Naive B cell (primary cell): ENCODE results near the gene PELI2. TPM values are rescaled to one million over a fixed set of nuclear protein-coding genes. Genes with fewer than 3 reads are reported as not detected.
"Not testable (repeated sequence)": the region's sequence is repeated elsewhere in the genome, so short reads cannot be mapped to it uniquely, and the experiment has no call there.

Experiments used
- ATAC-seq, 2 donors: fragments of 150-1000 bp; cut with Tn5 transposase; 2 replicates each; pipeline ENCODE4 v1.10.0; 2021; ENCODE audit warnings: low read depth in 2 of 2, mild to moderate bottlenecking in 2 of 2, moderate library complexity in 2 of 2
- DNase-seq: peaks from one replicate; pipeline ENCODE4 v3.0.0; 2022
- H3K27ac Mint-ChIP-seq, 6 donors: one replicate each; pipeline ENCODE4 v1.8.0; 2020 to 2022; ENCODE audit warnings: mild to moderate bottlenecking in 6 of 6, mixed read lengths in 6 of 6, moderate library complexity in 5 of 6, inconsistent platforms in 2 of 6
- H3K27me3 Mint-ChIP-seq, 3 donors: one replicate each; pipeline ENCODE4 v1.8.0; 2021 to 2022; ENCODE audit warnings: mixed read lengths in 3 of 3, mild to moderate bottlenecking in 1 of 3
- H3K36me3 Mint-ChIP-seq, 2 donors: one replicate each; pipeline ENCODE4 v1.8.0; 2020 to 2022; ENCODE audit warnings: mixed read lengths in 2 of 2, inconsistent platforms in 1 of 2, mild to moderate bottlenecking in 1 of 2
- H3K4me1 Mint-ChIP-seq, 3 donors: one replicate each; pipeline ENCODE4 v1.8.0; 2020 to 2022; ENCODE audit warnings: mixed read lengths in 3 of 3, inconsistent platforms in 1 of 3, mild to moderate bottlenecking in 1 of 3, moderate library complexity in 1 of 3
- H3K4me3 Mint-ChIP-seq, 8 donors: one replicate each; pipeline ENCODE4 v1.8.0; 2020 to 2022; ENCODE audit warnings: mild to moderate bottlenecking in 8 of 8, mixed read lengths in 8 of 8, moderate library complexity in 8 of 8, inconsistent platforms in 2 of 8
- H3K9me3 Mint-ChIP-seq, 7 donors: one replicate each; pipeline ENCODE4 v1.8.0; 2020 to 2022; ENCODE audit warnings: mixed read lengths in 7 of 7, mild to moderate bottlenecking in 5 of 7, inconsistent platforms in 2 of 7, moderate library complexity in 1 of 7
- polyA plus RNA-seq, 6 donors: library from polyadenylated mRNA; unstranded; fragments of 300-500 nt; fragmentation: Illumina TruSeq; gene quantifications; one replicate each; pipeline ENCODE4 v1.2.3, GENCODE V29; 2021; ENCODE audit warnings: low read depth in 6 of 6

PELI2 gene
- polyA plus RNA-seq, 6 donors from 2014 or later, result 1.5 to 6.0 (median 3.4) TPM

DNA sequence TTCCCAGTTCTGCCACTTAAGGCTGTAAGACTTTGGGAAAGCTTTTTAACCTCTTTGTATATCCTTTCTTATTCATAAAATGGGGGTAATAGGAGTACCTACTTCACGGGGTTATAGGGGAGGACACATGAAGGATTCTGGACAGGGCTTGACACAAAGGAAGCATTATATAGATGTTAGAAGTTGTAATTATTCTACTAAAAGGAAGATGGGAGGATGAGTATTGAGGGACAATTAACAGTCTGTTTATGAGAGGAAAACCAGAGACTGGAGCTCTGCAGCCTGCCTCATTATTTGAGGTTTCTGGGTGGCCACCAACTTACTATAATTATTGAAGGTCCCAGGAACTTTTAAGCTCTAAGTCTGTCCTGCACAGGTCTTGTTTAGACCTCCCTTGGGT lies 34.0 kb downstream of the PELI2 start:
- H3K27ac Mint-ChIP-seq, result peak overlapping the region in 1 of 6 donors; percentile 63
- H3K4me3 Mint-ChIP-seq, result no peak overlapping the region
- H3K36me3 Mint-ChIP-seq, result peaks cover 0 to 5% of the 10 kb centered on the region in 2 donors
- peaks cover 48 to 53% (median 50%) of the 10 kb centered on the region in 3 donors for H3K4me1 Mint-ChIP-seq
- DNase-seq (no peak), ATAC-seq (no peak)
- H3K9me3 Mint-ChIP-seq, result peaks cover 0 to 11% (median 4%) of the 10 kb centered on the region in 7 donors
- H3K27me3 Mint-ChIP-seq, result no peaks in the 10 kb centered on the region

DNA sequence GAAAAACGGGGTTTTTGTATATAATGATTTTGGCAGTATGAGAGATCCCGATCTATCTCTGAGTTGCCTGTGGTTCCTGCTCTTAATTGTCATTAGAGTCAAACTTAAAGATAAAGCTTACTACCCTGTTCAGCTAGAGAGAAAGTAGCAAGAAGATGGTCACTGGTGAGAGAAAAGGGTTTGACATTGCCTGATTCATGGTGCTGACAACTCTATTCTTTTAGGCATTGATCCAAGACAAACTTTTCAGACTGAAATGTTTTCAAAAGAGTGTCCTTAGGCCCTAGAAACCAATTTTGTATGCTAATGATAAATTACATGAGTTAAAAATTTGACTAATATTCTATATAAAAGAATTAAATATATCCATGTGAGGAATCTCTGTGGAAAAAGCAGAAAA lies 35.1 kb downstream of the PELI2 start:
- Mint-ChIP-seq H3K4me3 (no peak overlapping the region), H3K9me3 (peaks cover 0 to 11% (median 4%) of the 10 kb centered on the region in 7 donors), H3K27me3 (no peaks in the 10 kb centered on the region), H3K27ac (no peak overlapping the region), H3K36me3 (peaks cover 0 to 5% of the 10 kb centered on the region in 2 donors), H3K4me1 (peaks cover 37 to 43% (median 40%) of the 10 kb centered on the region in 3 donors)
- no peak for ATAC-seq
- DNase-seq, result no peak

DNA sequence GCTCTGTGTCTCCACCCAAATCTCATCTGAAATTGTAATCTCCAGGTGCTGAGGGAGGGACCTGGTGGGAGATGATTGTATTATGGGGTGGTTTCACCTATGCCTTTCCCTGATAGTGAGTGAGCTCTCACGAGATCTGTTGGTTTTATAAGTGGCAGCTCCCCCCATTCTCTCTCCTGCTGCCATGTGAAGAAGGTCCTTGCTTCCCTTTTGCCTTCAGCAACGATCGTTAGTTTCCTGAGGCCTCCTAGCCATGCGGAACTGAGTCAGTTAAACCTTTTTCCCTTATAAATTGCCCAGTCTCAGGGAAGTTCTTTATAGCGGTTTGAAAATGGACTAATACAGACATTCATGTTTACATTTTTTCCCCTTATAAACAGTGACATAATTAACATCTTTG lies 36.1 kb downstream of the PELI2 start:
- no peak overlapping the region for H3K4me3 Mint-ChIP-seq
- H3K27ac Mint-ChIP-seq, result peak overlapping the region in 1 of 6 donors; percentile 41
- ATAC-seq, result no peak
- H3K36me3 Mint-ChIP-seq, result peaks cover 0 to 8% of the 10 kb centered on the region in 2 donors
- H3K4me1 Mint-ChIP-seq, result peaks cover 32 to 33% (median 32%) of the 10 kb centered on the region in 3 donors
- H3K9me3 Mint-ChIP-seq, result peaks cover 0 to 15% (median 4%) of the 10 kb centered on the region in 7 donors
- no peak for DNase-seq
- no peaks in the 10 kb centered on the region for H3K27me3 Mint-ChIP-seq

DNA sequence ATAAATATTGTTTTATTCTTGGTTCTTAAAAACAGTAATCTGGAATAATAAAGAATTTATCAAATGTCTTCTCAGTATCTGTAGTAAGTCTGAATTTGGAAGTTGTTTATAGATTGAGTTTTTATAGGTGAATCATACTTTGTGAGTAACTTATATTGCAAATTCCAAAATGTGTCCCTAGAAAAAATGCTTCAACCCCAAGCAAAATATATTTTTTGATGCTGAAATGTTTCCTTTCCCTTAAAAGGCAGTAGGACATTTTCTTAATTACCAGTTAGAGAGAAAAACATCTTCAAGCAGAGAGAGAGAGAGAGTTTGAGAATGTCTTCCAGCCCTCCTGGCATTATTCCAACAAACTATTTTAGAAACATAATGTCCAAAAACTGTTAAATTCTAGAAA lies 37.9 kb downstream of the PELI2 start:
- peaks cover 21 to 28% (median 28%) of the 10 kb centered on the region in 3 donors for H3K4me1 Mint-ChIP-seq

DNA sequence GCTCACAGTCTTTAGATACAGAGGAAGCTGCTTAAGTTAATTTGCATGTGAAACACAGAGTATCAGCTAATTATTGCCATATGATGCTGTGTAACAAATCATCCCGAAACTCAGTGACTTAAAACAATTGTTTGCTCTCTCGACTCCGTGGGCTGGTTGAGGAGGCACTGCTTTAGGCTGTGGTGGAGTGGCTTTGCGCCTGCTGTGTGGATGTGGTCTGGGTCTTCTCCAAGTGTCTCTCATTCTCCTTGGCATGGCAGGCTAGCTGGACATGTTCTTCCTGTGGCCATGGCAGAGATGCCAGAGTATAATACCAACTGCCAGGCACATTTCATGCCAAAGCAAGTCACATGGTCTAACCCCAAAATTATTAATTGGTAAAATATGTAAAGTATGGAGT lies 40.9 kb downstream of the PELI2 start:
- ATAC-seq, result no peak
- H3K27ac Mint-ChIP-seq, result peak overlapping the region in 1 of 6 donors; percentile 77
- H3K36me3 Mint-ChIP-seq, result peaks cover 18 to 22% of the 10 kb centered on the region in 2 donors
- H3K4me3 Mint-ChIP-seq, result no peak overlapping the region
- no peaks in the 10 kb centered on the region for H3K27me3 Mint-ChIP-seq
- H3K9me3 Mint-ChIP-seq, result peaks cover 5 to 37% (median 20%) of the 10 kb centered on the region in 7 donors
- DNase-seq, result no peak
- peaks cover 18 to 21% (median 19%) of the 10 kb centered on the region in 3 donors for H3K4me1 Mint-ChIP-seq

More for the DNA sequence above, 37.9 kb downstream of the PELI2 start:
- Mint-ChIP-seq H3K9me3 (peaks cover 0 to 15% (median 4%) of the 10 kb centered on the region in 7 donors), H3K27ac (no peak overlapping the region), H3K27me3 (no peaks in the 10 kb centered on the region), H3K4me3 (no peak overlapping the region), H3K36me3 (peaks cover 0 to 13% of the 10 kb centered on the region in 2 donors)
- DNase-seq, result no peak
- ATAC-seq, result no peak

DNA sequence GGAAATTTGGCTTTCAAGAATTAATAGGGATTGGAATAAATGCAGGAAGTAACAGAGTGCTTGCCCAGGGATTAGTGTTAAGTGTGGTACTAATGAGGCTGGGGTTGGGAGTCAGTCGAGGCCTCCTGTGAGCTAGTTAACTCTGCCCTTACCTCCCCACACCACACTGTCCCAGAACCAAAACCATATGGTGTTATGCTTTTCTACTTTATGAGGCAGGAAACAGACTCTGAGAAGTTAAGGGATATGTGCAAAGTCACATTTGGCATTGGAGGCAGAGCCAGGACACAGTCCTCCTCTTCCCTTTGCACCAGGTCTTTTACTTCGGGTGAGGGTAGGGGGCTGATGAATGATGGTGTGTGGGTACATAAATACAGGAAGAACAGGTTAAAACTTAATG lies 41.9 kb downstream of the PELI2 start:
- peak overlapping the region in 2 of 6 donors; percentile 5 to 7 for H3K27ac Mint-ChIP-seq

DNA sequence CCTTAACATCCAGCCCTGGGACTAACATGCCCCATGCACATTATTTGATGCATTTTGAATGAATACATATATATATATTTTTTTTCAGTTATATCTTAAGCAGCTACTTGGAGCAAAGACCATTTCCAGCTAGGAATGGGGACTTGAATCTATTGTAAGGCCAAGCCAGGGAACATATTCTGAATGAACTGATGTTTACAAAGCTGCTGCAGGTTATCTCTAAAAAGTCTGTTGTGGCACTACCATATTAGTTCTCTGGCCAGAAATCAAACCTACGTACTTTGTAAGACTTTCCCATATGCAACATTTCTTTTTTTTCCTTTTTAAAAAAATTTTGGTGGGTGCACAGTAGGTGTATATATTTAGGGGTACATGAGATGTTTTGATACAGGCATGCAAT lies 43.4 kb downstream of the PELI2 start:
- no peak for ATAC-seq
- Mint-ChIP-seq H3K9me3 (peaks cover 13 to 52% (median 41%) of the 10 kb centered on the region in 7 donors), H3K36me3 (peaks cover 29 to 47% of the 10 kb centered on the region in 2 donors), H3K27me3 (no peaks in the 10 kb centered on the region), H3K4me3 (no peak overlapping the region), H3K4me1 (peaks cover 18 to 22% (median 19%) of the 10 kb centered on the region in 3 donors), H3K27ac (no peak overlapping the region)
- DNase-seq, result no peak

More for the DNA sequence above, 41.9 kb downstream of the PELI2 start:
- Mint-ChIP-seq H3K4me1 (peaks cover 18 to 21% (median 21%) of the 10 kb centered on the region in 3 donors), H3K9me3 (peaks cover 5 to 37% (median 26%) of the 10 kb centered on the region in 7 donors), H3K36me3 (peaks cover 20 to 32% of the 10 kb centered on the region in 2 donors), H3K27me3 (no peaks in the 10 kb centered on the region), H3K4me3 (no peak overlapping the region)
- DNase-seq (no peak), ATAC-seq (no peak)

DNA sequence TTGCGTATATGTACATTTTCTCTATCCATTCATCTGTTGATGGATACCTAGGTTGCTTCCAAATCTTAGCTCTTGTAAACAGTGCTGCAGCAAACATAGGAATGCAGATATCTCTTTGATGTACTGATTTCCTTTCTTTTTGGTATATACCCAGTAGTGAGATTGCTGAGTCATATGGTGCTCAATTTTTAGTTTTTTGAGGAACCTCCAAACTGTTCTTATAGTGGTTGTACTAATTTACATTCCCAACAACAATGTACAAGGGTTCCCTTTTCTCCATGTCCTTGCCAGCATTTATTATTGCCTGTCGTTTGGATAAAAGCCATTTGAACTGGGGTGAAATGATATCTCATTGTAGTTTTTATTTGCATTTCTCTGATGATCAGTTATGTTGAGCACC lies 44.3 kb downstream of the PELI2 start:
- H3K36me3 Mint-ChIP-seq, result peaks cover 34 to 56% of the 10 kb centered on the region in 2 donors
- H3K27ac Mint-ChIP-seq, result no peak overlapping the region
- DNase-seq (no peak), ATAC-seq (no peak)
- peaks cover 13 to 60% (median 48%) of the 10 kb centered on the region in 7 donors for H3K9me3 Mint-ChIP-seq
- peaks cover 23 to 25% (median 25%) of the 10 kb centered on the region in 3 donors for H3K4me1 Mint-ChIP-seq
- no peaks in the 10 kb centered on the region for H3K27me3 Mint-ChIP-seq
- no peak overlapping the region for H3K4me3 Mint-ChIP-seq

DNA sequence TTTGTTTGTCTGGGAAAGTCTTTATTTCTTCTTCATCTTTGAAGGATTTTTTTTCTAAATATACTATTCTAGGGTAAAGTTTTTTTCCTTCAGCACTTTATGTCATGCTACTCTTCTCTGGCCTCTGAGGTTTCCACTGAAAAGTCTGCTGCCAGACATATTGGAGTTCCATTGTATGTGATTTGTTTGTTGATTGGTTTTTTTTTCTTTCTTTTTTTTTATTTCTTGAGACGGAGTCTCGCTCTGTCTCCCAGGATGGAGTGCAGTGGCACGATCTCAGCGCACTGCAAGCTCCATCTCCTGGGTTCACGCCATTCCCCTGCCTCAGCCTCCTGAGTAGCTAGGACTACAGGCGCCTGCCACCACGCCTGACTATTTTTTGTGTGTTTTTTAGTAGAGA lies 48.4 kb downstream of the PELI2 start:
- H3K9me3 Mint-ChIP-seq, result peaks cover 13 to 61% (median 48%) of the 10 kb centered on the region in 7 donors
- H3K4me3 Mint-ChIP-seq, H3K27ac Mint-ChIP-seq, DNase-seq, H3K27me3 Mint-ChIP-seq, ATAC-seq: not testable (repeated sequence)
- peaks cover 22 to 33% (median 33%) of the 10 kb centered on the region in 3 donors for H3K4me1 Mint-ChIP-seq
- peaks cover 26 to 62% of the 10 kb centered on the region in 2 donors for H3K36me3 Mint-ChIP-seq

DNA sequence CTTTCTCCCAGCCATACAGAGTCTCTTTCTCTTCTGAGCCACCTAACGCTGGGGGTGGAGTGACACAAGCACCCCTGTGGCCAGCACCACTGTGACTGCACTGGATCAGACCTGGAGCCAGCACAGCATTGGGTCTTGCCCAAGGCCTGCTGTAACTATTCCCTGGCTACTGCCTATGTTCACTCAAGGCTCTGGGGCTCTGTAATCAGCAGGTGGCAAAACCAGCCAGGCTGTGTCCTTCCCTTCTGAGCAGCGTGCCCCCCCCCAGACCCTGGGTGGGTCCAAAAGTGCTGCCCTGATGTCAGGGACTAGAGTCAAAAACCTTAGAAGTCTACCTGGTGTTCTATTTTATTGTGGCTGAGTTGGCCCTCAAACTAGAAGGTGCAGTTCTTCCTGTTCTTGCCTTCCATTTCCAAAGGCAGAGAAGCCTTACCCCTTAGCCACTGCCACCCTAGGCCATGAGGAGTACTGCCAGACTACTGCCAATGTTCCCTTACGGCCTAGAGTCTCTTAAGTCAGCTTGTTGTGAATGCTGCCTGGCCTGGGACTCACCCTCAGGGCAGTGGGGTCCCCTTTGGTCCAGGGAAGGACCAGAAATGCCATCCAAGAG lies 49.9 kb downstream of the PELI2 start:
- ATAC-seq, result no peak
- Mint-ChIP-seq H3K27ac (no peak overlapping the region), H3K27me3 (no peaks in the 10 kb centered on the region), H3K9me3 (peaks cover 8 to 48% (median 40%) of the 10 kb centered on the region in 7 donors), H3K4me1 (peaks cover 34 to 45% (median 42%) of the 10 kb centered on the region in 3 donors), H3K36me3 (peaks cover 22 to 49% of the 10 kb centered on the region in 2 donors), H3K4me3 (no peak overlapping the region)
- no peak for DNase-seq

DNA sequence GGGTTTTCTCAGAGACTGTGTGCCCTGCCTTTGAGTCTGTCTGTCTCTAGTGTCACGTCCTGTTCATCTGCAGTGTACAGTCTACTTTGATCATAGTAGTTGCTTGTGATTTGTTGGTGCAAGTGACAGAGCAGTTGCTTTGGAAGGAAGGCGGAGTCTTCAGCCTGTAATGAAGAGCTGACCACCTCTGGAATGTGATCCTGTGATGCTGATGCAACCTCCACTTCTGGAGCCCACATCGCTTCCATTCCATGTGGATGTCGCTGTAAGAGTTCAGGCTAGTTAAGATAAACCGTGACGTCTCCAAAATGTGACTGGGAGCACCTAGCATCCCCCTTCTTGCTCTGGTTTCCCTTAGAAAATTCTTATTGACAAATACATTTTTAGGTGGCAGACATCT lies 51.8 kb downstream of the PELI2 start:
- H3K27ac Mint-ChIP-seq, result peak overlapping the region in 1 of 6 donors; percentile 15
- peaks cover 15 to 44% of the 10 kb centered on the region in 2 donors for H3K36me3 Mint-ChIP-seq
- DNase-seq (no peak), ATAC-seq (no peak)
- H3K27me3 Mint-ChIP-seq, result no peaks in the 10 kb centered on the region
- H3K9me3 Mint-ChIP-seq, result peaks cover 12 to 29% (median 22%) of the 10 kb centered on the region in 7 donors
- no peak overlapping the region for H3K4me3 Mint-ChIP-seq
- peaks cover 50 to 63% (median 62%) of the 10 kb centered on the region in 3 donors for H3K4me1 Mint-ChIP-seq

DNA sequence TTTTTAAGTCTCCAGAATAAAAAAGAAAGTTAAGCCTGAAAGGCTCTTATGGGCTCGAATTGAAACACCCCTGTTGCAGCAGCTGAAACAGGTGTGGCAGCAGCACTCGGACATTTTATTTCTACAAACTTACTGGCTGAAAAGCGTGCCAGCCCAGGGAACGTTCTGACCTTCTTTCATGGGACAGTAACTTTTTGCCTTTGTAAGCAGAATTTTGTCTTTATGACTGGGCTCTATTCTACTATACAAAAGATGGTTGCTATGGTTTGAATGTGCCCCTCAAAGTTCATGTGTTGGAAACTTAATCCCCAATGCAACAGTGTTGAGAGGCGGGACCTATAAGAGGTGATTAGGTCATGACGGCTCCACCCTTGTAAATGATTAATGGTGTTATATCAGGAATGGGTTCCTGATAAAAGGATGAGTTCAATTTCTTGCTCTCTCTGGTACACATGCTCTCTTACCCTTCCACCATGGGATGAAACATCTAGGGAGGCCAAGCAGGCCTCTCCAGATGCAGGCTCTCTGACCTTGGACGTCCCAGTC lies 52.7 kb downstream of the PELI2 start:
- Mint-ChIP-seq H3K9me3 (peaks cover 8 to 20% (median 13%) of the 10 kb centered on the region in 7 donors), H3K27ac (peak overlapping the region in 1 of 6 donors; percentile 64), H3K4me1 (peaks cover 53 to 67% (median 65%) of the 10 kb centered on the region in 3 donors), H3K4me3 (no peak overlapping the region), H3K36me3 (peaks cover 9 to 36% of the 10 kb centered on the region in 2 donors), H3K27me3 (no peaks in the 10 kb centered on the region)
- DNase-seq (no peak), ATAC-seq (no peak)

DNA sequence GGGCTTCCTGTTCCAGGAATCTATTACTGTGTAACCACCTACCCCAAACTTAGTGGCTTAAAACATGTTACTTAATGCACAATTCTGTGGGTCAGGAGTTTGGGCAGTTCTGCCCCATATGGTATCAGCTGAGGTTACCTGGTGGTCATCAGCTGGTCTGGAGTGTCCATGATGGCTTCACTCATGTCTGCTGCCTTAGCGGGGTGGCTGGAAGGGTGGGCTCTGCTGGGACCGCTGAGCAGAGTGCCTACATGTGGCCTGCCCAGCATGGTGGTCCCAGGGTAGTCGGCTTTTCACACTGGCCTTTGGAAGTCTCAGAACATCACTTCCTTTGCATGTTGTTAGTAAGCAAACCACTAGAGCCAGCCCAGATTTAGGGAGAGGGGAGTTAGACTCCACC lies 53.9 kb downstream of the PELI2 start:
- H3K27me3 Mint-ChIP-seq, result no peaks in the 10 kb centered on the region
- peak overlapping the region in 1 of 8 donors; percentile 64 for H3K4me3 Mint-ChIP-seq
- DNase-seq, result no peak
- peaks cover 59 to 66% (median 63%) of the 10 kb centered on the region in 3 donors for H3K4me1 Mint-ChIP-seq
- H3K9me3 Mint-ChIP-seq, result peaks cover 2 to 9% (median 4%) of the 10 kb centered on the region in 7 donors
- peaks cover 3 to 24% of the 10 kb centered on the region in 2 donors for H3K36me3 Mint-ChIP-seq
- H3K27ac Mint-ChIP-seq, result peak overlapping the region in 4 of 6 donors; percentile 1 to 78 (median 25)
- ATAC-seq, result no peak

DNA sequence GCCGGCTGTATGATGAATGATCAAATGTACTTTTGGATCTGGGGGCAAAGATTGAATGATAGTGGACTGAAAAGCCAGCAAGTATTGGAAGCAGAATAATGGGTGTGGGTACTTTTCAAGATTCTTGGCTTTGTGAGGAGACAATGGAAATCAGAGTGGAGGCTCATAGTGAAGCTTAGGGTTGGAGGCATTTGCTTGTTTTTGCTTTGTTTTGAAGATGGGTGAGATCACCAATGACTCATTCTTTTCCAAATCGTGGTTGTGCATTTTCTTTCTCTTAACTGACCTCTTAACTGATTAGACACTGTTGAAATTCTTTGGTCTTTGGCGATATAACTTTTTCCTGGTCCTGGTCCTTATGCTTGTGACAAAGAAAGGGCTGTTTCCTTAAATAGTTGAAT lies 54.4 kb downstream of the PELI2 start:
- Mint-ChIP-seq H3K36me3 (peaks cover 0 to 19% of the 10 kb centered on the region in 2 donors), H3K27ac (peak overlapping the region in 2 of 6 donors; percentile 1 to 47), H3K4me1 (peaks cover 55 to 62% (median 58%) of the 10 kb centered on the region in 3 donors), H3K4me3 (peak overlapping the region in 1 of 8 donors; percentile 17), H3K27me3 (no peaks in the 10 kb centered on the region), H3K9me3 (peaks cover 0 to 4% (median 0%) of the 10 kb centered on the region in 7 donors)
- DNase-seq (no peak), ATAC-seq (no peak)
